Neural crest cell (in vitro differentiated cells): ENCODE results near the gene CARMIL3. TPM values are rescaled to one million over a fixed set of nuclear protein-coding genes. Genes with fewer than 3 reads are reported as not detected.

Experiments
- DNase-seq: peaks from one replicate; pipeline ENCODE4 v3.0.0; 2021; ENCODE audit warnings: low read depth, mixed read lengths, low spot score
- H3K27ac Mint-ChIP-seq: one replicate; pipeline ENCODE4 v1.8.0; 2021; ENCODE audit warnings: mild to moderate bottlenecking, mixed read lengths; ENCODE audit not compliant: unreplicated experiment
- H3K27me3 Mint-ChIP-seq: 2 replicates; pipeline ENCODE4 v1.8.0; 2021; ENCODE audit warnings: low read depth, mild to moderate bottlenecking, mixed read lengths
- H3K36me3 Mint-ChIP-seq: 2 replicates; pipeline ENCODE4 v1.8.0; 2021; ENCODE audit warnings: low read depth, mild to moderate bottlenecking, mixed read lengths
- H3K4me1 Mint-ChIP-seq: 2 replicates; pipeline ENCODE4 v1.8.0; 2021; ENCODE audit warnings: mixed read lengths
- H3K4me3 Mint-ChIP-seq: one replicate; pipeline ENCODE4 v1.8.0; 2021; ENCODE audit warnings: mild to moderate bottlenecking, mixed read lengths
- H3K9me3 Mint-ChIP-seq: 2 replicates; pipeline ENCODE4 v1.8.0; 2021; ENCODE audit warnings: mixed read lengths
- CTCF ChIP-seq: fragments of 200-600 bp; sonication (generic); conservative IDR thresholded peaks from 2 replicates; pipeline ENCODE4 v1.5.0; 2021; ENCODE audit warnings: antibody characterized with exemption, mild to moderate bottlenecking
- total RNA-seq: library from RNA; stranded (reverse); gene quantifications from 2 replicates; pipeline ENCODE4 v1.2.1, GENCODE V29; 2021

CARMIL3 gene
- total RNA-seq, 1 donor from 2014 or later = 9.4 TPM

- DNase-seq = no peak
- peaks cover 35% of the 10 kb centered on the region for H3K4me1 Mint-ChIP-seq
- H3K27me3 Mint-ChIP-seq = peaks cover 68% of the 10 kb centered on the region
- no peaks in the 10 kb centered on the region for H3K9me3 Mint-ChIP-seq
- no peak overlapping the region for H3K27ac Mint-ChIP-seq
- H3K4me3 Mint-ChIP-seq = peak overlapping the region; percentile 87
- no peak for TF ChIP-seq CTCF
- no peaks in the 10 kb centered on the region for H3K36me3 Mint-ChIP-seq
These were observed 30.0 kb downstream of the CARMIL3 start for GRCh38 chr14:24081739-24082211.

GRCh38 chr14:24082411-24083080 is 30.7 kb downstream of the CARMIL3 start:
- H3K9me3 Mint-ChIP-seq = no peaks in the 10 kb centered on the region
- peak overlapping the region; percentile 87 for H3K4me3 Mint-ChIP-seq
- peaks cover 35% of the 10 kb centered on the region for H3K4me1 Mint-ChIP-seq
- H3K27me3 Mint-ChIP-seq = peaks cover 68% of the 10 kb centered on the region
- no peak overlapping the region for H3K27ac Mint-ChIP-seq
- TF ChIP-seq CTCF = no peak
- H3K36me3 Mint-ChIP-seq = no peaks in the 10 kb centered on the region
- DNase-seq = no peak

- Mint-ChIP-seq H3K27ac (no peak overlapping the region), H3K9me3 (no peaks in the 10 kb centered on the region), H3K36me3 (no peaks in the 10 kb centered on the region), H3K4me1 (peaks cover 28% of the 10 kb centered on the region), H3K4me3 (no peak overlapping the region), H3K27me3 (peaks cover 61% of the 10 kb centered on the region)
- DNase-seq = no peak
- TF ChIP-seq CTCF = no peak
These were observed 31.7 kb downstream of the CARMIL3 start for GRCh38 chr14:24083462-24083861.

GRCh38 chr14:24084440-24084839 is 32.6 kb downstream of the CARMIL3 start:
- no peaks in the 10 kb centered on the region for H3K9me3 Mint-ChIP-seq
- no peaks in the 10 kb centered on the region for H3K36me3 Mint-ChIP-seq
- H3K27ac Mint-ChIP-seq = no peak overlapping the region
- peaks cover 21% of the 10 kb centered on the region for H3K4me1 Mint-ChIP-seq
- H3K4me3 Mint-ChIP-seq = no peak overlapping the region
- no peak for DNase-seq
- peaks cover 56% of the 10 kb centered on the region for H3K27me3 Mint-ChIP-seq
- TF ChIP-seq CTCF = no peak

GRCh38 chr14:24085215-24085614 is 33.4 kb downstream of the CARMIL3 start:
- H3K9me3 Mint-ChIP-seq = no peaks in the 10 kb centered on the region
- DNase-seq = no peak
- no peak overlapping the region for H3K27ac Mint-ChIP-seq
- no peak overlapping the region for H3K4me3 Mint-ChIP-seq
- H3K4me1 Mint-ChIP-seq = peaks cover 18% of the 10 kb centered on the region
- peaks cover 48% of the 10 kb centered on the region for H3K27me3 Mint-ChIP-seq
- no peaks in the 10 kb centered on the region for H3K36me3 Mint-ChIP-seq
- TF ChIP-seq CTCF = no peak
